Hepatic stellate cell (primary cell): Measurements from ENCODE around the gene ARRDC2.
A peak's percentile ranks its signal among the peaks of the same experiment; 100 is the strongest.
"Not testable (repeated sequence)": the region's sequence is repeated elsewhere in the genome, so short reads cannot be mapped to it uniquely, and the experiment has no call there.

Experiments used
- DNase-seq: peaks from one replicate; pipeline ENCODE4 v3.0.0; 2011; ENCODE audit warnings: low spot score

Gene ARRDC2

DNA sequence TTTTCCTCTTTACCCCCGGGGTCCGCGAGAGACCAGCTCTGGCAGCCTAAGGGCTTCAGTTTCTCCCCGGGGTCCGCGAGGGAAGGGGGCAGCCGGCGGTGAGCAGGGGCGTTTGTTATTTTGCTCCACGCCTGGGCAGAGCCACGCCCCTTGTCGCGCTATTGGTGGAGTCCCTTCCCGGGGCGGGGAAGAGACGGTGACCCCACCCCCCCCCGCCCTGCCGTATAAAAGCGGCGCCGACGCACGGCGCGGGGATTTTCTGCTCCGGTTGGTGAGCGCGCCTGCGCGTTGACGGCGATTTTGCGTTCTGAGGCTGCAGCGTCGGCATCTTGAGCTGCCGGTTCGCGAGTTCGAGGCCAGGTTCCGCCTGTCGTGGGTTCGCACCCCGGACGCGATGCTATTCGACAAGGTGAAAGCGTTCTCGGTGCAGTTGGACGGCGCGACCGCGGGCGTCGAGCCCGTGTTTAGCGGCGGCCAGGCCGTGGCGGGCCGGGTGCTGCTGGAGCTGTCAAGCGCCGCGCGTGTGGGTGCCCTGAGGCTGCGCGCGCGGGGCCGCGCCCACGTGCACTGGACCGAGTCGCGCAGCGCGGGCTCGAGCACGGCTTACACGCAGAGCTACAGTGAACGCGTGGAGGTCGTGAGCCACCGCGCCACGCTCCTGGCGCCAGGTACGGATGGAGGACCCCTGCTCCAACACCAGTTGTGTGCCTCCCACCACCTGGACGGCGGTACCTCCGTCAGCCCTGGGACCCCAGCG is at the start of gene ARRDC2:
ARRDC2 (plus strand) TSS at position 254 of the 757 bp plus-strand sequence; CDS start at position 395, 141 bp downstream.
- DNase-seq, result peak; percentile 99

DNA sequence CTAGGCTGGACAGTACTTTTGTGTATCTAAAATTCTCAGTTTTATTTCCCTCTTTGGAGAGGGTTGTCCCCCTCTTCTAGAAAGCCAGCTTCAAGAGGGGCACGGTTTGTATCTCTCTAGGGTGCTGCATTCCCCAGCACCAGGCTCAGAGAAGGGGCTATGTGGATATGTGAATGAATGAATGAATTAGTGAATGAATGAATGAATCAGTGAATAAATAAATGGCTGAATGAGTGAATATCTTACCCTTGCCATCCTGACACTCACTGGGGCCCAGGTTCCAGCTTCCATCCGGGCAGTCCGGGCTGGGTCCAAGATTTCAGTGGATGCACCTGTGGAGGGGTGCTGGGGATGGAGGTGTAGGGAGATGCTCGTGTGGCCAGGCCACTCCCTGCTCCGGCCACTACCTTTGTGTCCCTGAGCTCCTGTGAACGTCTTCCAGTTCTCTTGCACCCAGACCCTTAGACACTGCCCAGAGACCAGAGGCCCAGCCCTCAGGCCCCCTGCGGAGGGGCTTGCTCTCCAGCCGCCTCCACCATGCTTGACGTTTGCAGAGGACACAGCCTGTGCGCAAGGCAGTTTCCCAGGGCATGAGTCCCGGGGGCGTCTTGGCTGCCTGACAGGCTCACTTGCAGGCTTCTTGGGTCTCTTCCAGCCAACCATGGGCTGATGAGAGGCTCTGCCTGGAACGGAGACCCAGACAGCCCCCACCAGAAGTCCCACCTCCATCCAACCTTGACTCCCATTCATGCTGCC is 43.9 kb upstream of the ARRDC2 start:
- DNase-seq, result no peak

DNA sequence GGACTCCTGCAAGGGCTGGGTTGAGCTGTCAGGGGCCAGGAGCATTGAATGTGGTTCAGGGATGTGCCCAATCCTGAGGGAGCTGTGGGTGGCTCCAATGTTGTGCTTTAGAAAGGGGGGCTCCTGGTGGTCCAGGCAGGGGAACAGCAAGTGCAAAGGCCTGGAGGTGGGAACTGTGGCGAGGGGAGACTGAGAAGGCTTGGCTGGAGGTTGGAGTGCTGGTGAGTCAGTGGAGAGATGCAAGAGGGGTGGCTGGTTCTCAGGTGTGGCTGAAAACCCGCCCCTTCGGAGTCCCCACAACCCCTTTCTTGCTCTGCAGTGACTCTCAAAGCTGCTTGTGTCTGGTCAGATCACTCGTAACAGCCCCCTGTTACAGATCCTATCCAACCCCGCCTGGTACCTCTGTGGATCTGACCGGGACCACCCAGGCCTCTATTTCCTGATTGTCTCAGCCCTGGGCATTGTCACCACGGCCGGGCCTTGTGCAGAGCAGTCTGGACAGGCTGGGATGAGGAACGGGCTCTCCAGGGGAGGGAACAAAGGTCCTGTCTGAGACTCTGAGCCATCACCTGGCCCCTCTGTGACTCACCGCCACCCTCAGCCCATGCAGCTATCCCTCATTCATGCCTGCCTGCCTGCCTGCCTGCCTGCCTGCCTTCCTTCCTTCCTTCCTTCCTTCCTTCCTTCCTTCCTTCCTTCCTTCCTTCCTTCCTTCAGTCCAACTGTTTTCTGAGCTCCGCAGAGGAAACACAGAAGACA is 42.4 kb upstream of the ARRDC2 start:
- no peak for DNase-seq

DNA sequence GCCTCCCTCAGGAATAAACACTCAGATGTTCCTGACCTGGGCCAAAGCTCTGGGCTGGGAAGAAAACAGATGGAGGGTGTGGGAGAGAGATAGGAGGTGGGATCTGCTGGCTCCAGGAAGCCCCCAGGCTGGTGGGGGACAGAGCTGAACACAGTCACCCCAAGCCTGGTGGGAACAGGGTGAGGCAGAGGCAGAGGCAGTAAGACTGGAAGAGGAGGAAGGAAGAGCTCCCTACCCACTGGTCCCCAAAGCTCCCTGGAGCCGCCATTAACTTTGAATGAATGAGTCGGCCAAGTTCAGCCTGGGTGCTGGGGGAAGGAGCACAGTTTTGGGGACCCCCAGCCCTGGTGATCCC is 41.9 kb upstream of the ARRDC2 start:
- DNase-seq, result no peak

DNA sequence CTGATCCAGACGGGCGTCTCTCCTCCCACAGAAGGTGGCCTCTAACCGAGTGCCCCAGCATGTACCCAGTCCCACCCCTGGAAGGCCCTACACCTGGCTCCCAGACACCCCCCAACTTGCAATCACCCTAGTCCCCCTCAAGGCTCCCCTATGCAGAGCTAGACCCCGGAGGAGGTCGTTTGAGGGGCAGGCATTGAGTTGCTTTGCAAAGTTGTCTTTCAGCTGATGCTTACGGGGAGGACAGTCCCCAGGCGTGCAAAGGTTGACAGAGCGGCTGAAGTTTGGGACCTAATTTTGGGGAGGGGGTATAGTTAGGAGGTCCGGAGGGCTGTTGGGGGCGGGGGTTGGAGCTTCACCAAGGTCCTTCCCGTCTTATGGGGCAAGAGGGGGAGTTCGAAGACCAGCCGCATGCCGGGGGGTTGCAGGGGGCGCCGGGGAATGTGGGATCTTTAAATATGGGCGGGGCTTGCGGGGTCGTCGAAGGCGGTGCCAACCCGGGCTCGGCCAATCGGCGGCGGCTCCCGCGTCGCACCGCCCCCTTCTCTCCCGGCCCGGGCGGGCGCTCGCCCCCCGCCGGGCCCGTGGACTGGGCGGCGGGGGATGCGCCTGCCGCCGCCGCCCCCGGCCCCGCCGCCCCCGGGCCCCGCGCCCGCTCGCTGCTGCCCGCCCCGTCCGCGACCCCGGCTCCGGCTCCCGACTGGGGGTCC is 41.3 kb upstream of the ARRDC2 start, which contains the start of gene KCNN1:
KCNN1 (plus strand) TSS at position 558 of the 707 bp plus-strand sequence. CDS start 6,782 bp downstream, outside the sequence.
- DNase-seq, result no peak

DNA sequence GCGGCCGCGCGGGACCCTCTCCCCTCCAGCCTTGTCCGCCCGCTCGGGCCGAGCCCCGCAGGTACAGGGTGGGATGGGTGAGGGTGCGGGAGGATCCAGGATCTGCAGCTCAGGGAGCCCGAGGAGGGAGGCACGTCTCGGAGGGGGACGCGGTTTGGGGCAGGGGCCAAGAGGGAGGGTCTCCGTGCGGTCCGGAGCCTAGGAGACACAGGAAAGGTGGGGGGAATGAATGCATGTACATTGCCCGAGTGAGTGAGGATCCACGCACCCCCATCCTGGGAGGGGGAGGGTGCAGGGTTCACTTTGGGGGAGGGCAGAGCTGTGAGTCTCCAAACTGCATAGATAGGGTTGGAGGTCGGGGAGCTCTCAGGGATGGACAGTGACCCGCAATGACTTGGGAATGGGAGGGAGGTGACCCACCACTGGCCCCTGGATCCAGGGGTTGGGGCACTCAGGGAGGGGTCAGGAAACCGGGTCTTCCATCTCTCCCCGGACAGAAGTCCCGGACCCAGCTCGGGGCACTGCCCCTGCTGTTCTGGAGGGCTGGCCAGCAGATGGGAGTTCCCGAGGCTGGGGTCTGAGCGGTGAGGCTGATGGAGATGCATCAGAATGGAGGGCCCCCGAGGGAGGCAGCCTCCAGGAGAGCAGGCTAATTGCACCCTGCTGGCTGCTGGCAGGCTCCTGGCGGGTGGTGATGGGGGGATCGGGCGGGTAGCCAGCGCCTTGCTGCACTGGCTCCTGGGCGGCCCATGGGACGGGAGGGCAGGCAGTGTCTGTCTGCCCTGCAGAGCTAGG is 40.5 kb upstream of the ARRDC2 start:
- no peak for DNase-seq

DNA sequence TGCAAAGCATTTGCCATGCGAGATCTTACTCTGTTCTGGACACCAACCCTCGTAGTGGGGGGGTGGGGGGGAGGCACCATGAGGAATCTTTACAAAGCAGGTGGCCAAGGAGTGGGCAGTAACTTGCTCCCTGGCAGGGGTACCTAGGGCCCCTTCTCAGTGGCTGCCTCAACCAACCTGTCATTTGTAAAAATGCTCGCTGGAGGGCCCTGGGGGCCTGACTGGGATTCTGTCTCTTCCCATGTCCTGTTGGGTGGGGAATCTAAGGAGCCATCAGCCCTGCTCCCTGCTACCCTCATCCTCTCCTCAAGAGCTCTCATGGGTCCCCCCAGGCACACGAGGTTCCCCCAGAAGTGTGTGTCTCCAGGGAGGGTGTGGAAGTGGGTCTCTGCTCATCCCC is 39.6 kb upstream of the ARRDC2 start:
- no peak for DNase-seq

DNA sequence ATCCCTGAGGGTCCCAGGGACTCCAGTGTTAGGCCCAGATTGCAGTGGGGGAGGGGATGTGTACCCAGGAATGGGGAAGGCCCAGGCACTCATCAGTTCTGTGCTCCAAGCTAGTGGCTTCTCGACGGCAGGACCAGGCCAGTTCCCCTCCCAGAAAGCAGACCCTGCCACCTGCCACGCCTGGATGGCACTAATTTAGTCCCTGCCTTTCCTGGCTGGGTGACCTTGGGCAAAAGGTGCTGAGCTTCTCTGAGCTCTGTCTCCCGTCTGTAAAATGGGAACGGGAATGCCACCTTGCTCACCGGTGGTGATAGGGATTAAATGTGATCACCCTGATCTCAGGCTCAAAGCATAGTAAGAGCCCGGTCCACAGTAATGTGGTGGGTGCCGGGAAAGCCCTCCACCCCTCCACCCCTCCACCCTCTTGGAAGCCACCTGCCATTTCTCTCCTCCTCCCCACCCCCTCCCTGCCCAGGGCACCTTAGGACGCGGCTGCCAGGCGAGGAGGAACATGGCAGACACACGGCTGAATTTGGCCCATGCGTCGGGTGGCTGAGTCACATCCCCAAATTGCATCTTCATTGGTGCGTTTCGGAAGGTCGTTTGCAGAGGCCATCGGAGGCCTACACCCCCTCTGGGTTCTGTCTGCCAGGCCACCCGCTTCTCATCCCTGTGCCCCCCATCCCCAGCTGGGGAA is 38.7 kb upstream of the ARRDC2 start:
- no peak for DNase-seq

DNA sequence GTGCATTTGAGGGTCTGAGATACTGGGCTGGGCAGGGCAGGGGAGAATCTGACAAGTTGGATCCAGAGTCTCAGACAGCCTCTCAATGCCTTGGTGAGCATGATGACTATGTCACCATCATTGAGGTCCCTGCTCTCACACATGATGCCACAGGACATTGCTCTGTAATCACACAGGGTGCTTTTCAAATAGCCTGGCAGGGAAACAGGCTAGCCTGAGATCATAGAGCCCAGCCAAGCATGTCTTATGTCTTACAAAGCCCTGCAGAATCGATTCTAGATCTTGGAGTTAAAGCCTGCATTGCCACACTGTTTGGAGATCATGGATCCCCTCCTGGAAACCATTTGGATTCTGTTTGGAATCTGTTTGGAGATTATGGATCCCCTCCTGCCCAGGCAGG is 35.7 kb upstream of the ARRDC2 start:
- no peak for DNase-seq

DNA sequence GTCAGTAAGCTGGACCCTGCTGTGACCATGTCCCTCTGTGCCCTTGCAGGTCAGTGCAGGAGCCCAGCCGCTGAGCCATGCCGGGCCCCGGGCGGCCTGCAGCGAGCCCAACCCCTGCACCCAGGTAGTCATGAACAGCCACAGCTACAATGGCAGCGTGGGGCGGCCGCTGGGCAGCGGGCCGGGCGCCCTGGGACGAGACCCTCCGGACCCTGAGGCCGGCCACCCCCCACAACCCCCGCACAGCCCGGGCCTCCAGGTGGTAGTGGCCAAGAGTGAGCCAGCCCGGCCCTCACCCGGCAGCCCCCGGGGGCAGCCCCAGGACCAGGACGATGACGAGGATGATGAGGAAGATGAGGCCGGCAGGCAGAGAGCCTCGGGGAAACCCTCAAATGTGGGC is 34.2 kb upstream of the ARRDC2 start:
- DNase-seq, result no peak

DNA sequence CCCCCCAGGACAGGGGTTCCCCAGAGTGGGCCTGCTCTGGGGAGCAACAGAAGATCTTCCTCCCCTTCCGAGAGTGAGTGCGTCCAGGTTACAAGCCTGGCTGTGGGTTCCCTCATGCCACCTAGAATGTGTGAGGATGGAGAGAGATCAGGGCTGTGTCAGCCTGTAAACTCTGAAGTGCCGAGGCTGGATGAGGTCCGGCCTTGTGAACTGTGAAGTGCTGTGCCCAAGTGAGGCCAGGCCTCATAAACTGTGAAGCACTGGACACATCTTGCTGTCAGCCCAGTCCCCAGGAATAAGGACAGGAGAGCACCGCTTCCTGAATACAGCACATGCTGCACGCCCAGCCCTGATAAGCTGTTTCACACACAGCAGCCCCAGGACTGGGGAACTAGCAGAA is 33.4 kb upstream of the ARRDC2 start:
- no peak for DNase-seq

DNA sequence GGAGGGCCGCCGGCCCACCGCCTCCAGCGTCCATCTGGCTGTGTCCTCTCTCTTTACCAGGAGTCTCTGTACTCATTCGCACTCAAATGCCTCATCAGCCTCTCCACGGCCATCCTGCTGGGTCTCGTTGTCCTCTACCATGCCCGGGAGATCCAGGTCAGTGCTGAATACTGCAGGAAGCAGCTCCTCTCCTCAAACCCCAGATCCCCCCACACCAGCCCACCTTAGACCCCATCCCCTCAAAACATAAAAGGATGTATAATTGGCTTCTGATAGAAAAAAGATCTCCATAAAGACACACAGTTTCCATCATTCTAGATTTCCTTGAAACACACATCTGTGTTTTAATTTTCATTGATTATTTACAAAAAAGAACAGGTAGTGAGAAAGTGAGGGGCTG is 32.9 kb upstream of the ARRDC2 start:
- DNase-seq, result no peak

DNA sequence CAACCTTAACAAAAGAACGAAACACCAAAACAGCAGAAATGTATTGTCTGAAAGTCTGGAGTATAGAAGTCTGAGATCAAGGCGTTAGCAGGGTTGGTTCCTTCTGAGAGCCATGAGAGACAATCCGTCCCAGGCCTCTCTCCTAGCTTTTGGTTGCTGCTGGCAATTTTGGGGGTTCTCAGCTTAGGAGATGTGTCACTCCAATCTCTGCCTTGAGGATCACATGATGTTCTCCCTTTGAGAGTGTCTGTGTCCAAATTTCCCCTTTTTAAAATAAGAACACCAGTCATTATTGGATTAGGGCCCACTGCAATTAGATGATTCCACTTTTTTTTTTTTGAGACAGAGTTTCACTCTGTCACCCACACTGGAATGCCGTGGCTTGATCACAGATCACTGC is 30.9 kb upstream of the ARRDC2 start:
- DNase-seq, result no peak

DNA sequence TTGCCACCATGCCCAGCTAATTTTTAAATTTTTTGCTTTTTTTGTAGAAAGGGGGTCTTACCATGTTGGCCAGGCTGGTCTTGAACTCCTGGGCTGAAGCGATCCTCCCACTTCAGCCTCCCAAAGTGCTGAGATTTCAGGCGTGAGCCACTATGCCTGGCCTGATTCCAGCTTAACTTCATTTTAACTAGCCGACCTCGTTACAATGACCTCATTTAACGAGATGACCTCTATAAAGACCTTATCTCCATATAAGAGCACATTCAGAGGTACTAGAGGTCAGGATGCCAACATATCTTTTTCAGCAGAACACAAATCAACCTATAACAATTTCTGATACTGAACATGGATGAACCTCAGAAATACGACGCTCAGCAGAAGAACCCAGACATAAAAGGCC is 30.5 kb upstream of the ARRDC2 start:
- no peak for DNase-seq

DNA sequence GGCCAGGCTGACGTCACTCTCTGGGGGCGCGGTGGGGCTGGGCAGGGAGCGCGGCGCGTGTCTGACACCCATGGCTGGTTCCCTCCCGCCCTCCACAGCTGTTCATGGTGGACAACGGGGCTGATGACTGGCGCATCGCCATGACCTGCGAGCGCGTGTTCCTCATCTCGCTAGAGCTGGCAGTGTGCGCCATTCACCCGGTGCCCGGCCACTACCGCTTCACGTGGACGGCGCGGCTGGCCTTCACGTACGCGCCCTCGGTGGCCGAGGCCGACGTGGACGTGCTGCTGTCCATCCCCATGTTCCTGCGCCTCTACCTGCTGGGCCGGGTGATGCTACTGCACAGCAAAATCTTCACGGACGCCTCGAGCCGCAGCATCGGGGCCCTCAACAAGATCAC is 26.4 kb upstream of the ARRDC2 start:
- DNase-seq, result no peak

DNA sequence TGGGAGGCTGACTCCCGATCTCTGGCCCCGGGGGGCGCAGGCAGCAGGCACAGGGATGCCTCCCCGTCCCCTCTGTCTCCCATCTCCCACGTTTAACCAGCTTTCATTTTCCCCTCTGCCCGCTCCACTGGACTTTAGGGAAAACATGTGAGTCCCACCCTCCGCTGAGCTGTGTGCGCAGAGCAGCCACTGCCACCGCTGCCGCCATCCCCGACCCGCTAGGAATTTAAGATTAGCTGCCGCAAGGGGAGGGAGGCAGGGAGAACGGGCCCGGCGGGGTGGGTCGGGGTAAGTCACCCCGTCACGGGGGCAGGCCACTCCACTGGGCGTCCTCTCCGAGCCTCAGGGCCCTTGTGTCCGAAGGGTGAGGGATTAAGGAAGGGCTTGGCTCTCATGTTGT is 25.5 kb upstream of the ARRDC2 start:
- no peak for DNase-seq

DNA sequence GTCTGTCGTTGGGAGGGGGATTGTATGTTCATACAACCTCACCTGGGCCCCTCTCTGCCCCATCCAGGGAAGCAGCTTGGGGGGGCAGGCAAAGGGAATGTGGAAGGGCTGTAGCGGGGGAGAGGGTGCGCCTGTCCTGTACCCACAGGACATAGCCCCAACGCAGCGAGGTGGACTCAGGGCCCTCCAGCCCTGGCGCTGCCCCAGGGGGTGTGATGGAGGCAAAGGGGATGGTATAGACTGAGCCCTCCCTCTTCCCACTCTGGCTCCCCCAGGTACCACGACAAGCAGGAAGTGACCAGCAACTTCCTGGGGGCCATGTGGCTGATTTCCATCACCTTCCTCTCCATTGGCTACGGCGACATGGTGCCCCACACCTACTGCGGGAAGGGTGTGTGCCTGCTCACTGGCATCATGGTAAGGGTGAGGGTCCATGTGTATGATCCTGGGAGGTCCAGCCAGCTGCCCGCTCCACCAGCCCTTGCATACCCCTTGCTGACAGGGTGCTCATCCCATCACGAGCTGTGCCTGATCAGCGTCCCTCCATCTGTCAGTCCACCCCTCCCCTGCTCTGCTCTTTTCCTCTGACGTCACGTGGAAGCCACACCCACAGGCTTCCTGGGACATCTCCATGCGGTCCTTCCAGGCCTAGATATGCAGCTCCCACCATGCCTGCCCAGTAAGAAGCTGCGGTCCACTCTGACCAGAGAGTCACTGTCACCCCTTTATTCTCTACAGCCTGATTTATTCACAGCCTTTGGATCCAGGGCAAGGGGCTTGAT is 22.7 kb upstream of the ARRDC2 start:
- no peak for DNase-seq

DNA sequence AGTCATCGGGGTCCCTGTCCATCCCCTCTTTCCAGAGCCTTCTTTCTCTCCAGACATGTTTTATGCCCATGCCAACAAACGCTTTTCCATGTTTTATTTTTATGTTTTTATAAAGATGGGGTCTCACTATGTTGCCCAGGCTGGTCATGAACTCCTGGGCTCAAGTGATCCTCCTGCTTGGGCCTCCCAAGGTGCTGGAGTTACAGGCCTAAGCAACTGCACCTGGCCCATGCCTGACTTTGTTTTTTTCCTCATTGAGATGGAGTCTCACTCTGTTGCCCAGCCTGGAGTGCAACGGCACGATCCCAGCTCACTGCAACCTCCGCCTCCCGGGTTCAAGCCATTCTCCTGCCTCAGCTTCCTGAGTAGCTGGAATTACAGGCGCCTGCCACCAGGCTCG is 21.4 kb upstream of the ARRDC2 start:
- DNase-seq, result not testable (repeated sequence)

DNA sequence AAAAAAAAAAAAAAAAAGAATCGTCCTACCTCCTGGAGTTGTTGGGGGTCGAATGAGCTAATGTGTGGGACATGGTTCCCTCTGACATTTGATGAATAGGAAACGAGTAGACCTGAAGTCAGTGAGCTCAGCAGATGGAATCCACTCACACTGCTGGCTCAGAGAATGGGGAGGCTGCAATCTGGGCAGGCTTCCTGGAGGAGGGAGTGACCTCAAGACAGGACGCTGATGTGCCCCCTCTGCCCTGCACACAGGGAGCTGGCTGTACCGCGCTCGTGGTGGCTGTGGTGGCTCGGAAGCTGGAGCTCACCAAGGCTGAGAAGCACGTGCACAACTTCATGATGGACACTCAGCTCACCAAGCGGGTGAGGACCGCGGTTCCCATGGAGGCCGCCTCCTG is 19.8 kb upstream of the ARRDC2 start:
- no peak for DNase-seq
